T47D (cell line): ENCODE data around the gene NELFCD.

ENCODE experiments used
- DNase-seq, 2 experiments: peaks; one replicate each; pipeline versions ENCODE4 v3.0.0 to v3.0.0-alpha.2; 2011 to 2012; ENCODE audit warnings: low read depth in 1 of 2, low spot score in 1 of 2
- JUND ChIP-seq: IDR thresholded peaks from 2 replicates; pipeline ENCODE4 v1.6.1; 2012; ENCODE audit warnings: low read depth
- in situ Hi-C: cut with HindIII; loops from 2 replicates; pipeline ENCODE4 v1.10.0; 2016; ENCODE audit warnings: low sequenced_read_pairs, low pct_unique_long_range_greater_than_20kb

NELFCD gene

GRCh38 chr20:58992911-58993310, 11.9 kb downstream of the NELFCD start:
- no peak for TF ChIP-seq JUND
- in situ Hi-C loops, result no loop called here
- no peak for DNase-seq

GRCh38 chr20:58993332-58994248, 12.5 kb downstream of the NELFCD start:
- DNase-seq, result no peak
- TF ChIP-seq JUND, result no peak
- in situ Hi-C loops, result no loop called here

GRCh38 chr20:58994390-58995159, 13.5 kb downstream of the NELFCD start:
- DNase-seq, result no peak
- TF ChIP-seq JUND, result no peak
- in situ Hi-C loops, result no loop called here

GRCh38 chr20:58995461-58996225, 14.6 kb downstream of the NELFCD start:
- in situ Hi-C loops, result no loop called here
- no peak for TF ChIP-seq JUND
- no peak for DNase-seq

GRCh38 chr20:58996226-58996611, 15.2 kb downstream of the NELFCD start:
- no peak for DNase-seq
- in situ Hi-C loops, result no loop called here
- TF ChIP-seq JUND, result no peak

- in situ Hi-C loops, result no loop called here
Observed at GRCh38 chr20:58997141-58997770, 16.2 kb downstream of the NELFCD start.

GRCh38 chr20:58998656-58999055, 17.6 kb downstream of the NELFCD start:
- in situ Hi-C loops, result no loop called here
- no peak for DNase-seq
- TF ChIP-seq JUND, result no peak

More at GRCh38 chr20:58997141-58997770, 16.2 kb downstream of the NELFCD start:
- TF ChIP-seq JUND, result no peak
- no peak for DNase-seq

- in situ Hi-C loops, result no loop called here
- no peak for DNase-seq
- no peak for TF ChIP-seq JUND
Observed at GRCh38 chr20:59000326-59000725, 19.3 kb downstream of the NELFCD start.

- no peak for TF ChIP-seq JUND
- in situ Hi-C loops, result no loop called here
- no peak for DNase-seq
Observed at GRCh38 chr20:59001068-59001448, 20.0 kb downstream of the NELFCD start.

- no peak for TF ChIP-seq JUND
- in situ Hi-C loops, result no loop called here
- no peak for DNase-seq
Observed at GRCh38 chr20:59001449-59002171, 20.6 kb downstream of the NELFCD start.

- DNase-seq, result no peak
- TF ChIP-seq JUND, result no peak
- in situ Hi-C loops, result no loop called here
Observed at GRCh38 chr20:59002388-59002787, 21.3 kb downstream of the NELFCD start.
